Stimulated activated CD8-positive, alpha-beta memory T cell treated with anti-CD3 and anti-CD28 coated beads, Interleukin-15, amount 100 ng/mL, for 48 hours (primary cell): ENCODE results near the gene TBC1D1.

Experiments used
- DNase-seq, 2 donors: peaks; one replicate each; pipeline ENCODE4 v3.0.0-alpha.2; 2020; ENCODE audit warnings: low read depth in 2 of 2

Gene TBC1D1

DNA sequence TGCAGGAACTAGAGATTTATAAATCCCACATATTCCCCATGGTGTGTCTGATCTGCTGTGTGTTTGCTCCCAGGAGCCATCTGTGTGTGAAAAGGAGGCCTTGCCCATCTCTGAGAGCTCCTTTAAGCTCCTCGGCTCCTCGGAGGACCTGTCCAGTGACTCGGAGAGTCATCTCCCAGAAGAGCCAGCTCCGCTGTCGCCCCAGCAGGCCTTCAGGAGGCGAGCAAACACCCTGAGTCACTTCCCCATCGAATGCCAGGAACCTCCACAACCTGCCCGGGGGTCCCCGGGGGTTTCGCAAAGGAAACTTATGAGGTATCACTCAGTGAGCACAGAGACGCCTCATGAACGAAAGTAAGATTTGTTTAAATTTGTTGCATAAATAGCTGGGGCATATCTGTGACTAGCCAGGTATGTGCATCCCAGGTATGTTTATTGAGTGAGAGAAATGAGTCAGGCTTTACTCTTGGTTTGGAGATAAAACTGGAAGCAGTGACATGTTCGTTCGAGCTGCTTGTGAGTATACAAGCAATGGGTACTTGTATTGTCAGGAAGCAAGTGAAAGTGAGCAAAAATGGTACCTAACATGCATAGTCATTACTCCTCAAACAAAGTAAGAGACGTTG, 158.8 kb downstream of the TBC1D1 start:
- DNase-seq, result no peak

DNA sequence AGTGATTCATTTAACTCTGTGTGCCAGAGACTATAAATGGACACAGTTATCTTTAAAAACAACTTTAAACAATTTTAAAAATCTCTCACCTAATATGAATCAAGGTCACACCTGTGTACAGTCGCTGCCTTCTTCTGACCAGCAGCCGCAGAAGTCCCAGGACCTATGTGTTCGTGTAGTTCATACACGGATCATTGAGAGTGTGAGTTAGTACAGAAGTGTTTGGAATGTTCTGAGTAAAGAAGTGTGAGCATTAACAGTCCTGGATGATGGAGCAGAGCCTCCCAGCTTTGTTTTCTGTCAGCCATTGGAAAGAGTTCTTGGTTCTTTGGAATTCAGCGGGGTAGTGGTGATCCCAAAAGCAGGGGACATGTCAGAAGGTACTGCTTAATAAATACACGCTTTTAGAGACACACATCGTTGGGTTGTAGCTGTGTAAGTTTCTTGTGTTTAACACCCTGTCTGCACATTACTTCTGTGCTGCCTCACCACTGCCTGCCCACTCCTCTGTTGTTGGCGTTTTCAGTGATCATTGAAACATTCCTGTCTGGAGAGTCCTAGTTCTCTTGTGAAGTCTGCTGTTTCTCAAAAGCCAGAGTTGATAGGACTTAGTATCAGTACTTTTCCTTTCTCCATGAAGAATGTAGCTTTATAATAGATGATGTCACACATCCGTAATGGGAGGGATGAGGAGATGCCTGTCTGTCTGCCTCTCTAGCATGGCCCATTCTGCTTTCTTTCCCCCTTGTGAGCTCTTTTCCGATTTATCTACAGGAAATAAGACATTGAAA, 159.9 kb downstream of the TBC1D1 start:
- DNase-seq, result no peak

DNA sequence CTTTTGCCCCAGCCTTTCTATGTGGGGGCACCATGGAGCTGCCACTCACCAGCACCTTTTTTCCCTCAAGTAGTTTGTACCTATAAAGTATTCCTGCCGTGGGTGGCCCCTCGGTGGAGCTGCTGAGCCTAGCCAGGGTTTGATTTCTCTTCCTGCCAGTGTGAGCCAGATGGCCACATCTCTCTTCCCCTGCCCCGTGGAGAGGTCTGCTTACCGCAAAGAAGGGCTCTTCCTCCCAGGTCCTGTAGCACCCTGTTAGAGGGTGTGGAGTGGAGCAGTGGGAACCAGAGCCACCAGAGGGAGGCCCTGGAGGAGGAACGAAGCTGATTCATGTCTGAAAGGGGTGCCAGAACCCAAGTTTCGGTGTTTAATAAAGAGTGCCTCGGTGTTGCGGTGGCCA, 164.7 kb downstream of the TBC1D1 start:
- no peak for DNase-seq

DNA sequence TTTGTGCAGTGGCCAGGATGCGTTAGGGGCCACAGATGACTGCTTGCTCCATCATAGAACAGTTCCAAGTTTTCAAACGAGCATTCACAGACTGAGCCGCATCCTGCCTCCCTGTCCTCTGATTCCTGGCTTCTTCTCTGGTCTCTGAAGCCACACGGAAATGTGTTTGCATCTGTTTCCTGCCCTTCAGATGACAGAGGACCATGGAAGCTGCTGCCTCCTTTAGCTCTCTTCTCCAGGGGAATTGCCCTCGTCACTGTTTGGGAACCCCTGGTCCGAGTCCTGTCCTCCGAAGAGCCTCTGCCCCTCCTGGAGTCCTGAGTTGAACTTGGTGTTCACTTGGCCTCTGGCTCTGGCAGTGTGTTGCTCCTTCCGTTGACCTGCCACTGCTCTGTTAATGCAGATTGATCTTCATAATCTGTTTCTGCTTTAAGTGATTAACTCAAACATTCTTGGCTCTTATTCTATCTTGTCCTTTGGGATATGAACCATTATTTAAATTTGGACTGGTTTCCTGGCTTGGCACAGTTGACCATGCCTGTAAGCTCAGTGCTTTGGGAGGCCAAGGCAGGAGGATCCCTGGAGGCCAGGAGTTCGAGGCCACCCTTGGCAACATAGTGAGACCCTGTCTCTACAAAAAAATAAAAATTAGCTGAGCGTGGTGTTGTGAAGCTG, 165.3 kb downstream of the TBC1D1 start:
- DNase-seq, result no peak

DNA sequence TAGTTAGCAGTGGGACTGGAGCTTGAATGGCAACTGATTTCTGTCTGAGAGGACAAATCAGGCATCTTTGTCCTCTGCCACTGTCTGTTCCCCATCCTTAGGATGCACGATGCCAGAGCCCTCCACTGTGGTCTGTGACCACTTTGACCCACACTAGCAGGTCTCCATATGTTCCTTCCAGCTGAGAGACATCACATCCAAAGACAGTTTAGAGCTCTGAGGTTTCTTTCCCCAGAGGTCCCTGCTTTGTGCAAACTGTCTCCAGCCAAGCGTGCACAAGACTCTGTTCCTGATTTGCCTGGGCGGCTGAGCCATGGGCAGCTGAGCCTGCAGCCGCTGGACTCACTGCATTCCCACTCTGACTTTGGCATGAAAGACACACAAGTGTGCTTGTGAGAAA, 167.3 kb downstream of the TBC1D1 start:
- DNase-seq, result no peak

DNA sequence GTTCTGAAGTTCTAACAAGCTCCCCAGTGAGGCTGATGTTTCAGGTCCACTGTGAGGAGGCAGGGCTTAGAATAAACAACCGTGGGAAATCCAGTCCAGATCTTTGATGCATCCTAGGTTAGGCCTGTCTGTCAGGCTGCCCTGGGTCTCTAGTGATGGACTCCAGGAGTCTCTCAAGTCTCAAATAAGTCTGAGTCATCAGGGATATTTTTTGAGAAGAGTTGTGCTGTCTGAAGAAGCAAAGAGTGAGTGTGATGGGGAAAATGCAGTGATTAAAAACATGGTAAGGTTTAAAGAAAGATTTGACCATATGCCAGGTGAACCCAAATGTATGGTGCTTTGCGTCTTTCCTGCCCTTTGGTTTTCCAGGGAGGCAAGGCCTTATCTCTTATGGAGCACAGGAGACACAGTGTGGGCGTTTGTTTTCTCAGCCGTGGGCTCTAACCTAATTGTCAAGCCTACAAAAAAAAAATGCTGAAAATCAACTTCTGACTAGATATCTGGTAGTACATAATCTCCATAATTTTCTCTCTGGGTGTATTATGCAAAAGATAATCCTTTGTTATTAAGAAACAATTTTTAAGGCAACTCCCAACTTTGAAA, 170.0 kb downstream of the TBC1D1 start:
- DNase-seq, result no peak

DNA sequence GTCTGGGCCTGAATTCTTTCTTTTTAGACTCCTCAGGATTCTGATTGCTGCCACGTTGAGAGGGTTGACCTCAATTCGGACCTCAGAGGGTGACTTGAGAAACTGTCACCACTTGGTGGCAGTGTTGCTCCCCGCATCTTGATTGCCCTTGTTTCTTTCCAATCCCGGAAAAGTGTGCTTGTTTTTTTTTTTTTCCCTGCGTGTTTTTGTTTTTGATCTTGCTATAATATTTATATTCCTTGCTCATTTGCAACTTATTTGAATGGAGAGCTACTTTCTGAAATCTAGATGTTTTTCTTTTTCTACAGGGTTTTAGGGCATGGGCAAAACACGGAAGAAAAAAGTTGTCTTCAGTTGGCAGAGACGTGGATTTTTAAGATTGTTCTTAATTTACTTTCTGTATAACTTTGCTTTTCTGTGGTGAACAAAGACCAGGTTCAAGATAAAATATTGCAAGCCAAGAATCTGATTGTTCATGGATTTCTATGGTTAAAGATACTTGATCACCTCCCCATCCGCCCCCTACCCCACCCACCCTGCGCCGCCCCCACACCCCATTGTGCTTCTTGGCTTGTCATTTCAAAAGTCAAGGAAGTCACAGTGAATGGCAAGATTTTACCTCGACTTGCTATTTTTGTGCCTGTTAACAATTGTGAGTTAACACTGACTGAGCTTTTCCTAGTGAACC, 171.3 kb downstream of the TBC1D1 start:
- peak; percentile 25 to 40 for DNase-seq

DNA sequence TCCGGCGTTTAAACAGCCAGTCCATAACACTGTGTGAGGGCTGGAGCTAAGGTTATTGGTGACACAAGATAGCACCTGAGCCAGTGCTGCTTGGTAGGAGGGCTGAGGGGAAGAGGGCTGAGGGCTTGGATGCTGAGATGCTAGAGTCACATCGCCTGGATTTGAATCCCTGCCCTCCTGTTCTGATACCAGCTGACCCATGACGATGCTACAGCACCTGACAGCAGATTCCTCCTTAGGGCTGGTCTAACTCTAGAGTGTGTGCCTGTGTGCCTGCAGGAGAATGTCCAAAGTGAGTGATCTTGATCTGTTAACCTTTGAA, 171.9 kb downstream of the TBC1D1 start:
- DNase-seq, result no peak

DNA sequence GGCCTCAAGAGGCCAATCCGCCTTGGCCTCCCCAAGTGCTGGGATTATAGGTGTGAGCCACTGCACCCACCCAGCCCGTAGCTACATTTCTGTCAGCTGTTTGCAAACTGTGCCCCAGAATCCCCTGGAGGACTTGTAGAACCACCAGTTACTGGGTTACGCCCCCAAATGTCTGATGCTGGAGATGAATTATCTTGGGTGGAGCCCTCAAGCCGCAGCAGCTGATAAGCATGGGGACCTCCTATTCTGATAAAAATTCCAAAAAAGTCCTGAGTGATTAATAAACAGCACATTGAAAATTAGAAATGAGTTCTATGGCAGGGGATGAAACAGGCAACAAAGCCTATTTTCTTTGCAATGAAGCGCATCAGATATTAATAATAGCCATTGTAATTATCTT, 174.3 kb downstream of the TBC1D1 start:
- no peak for DNase-seq

DNA sequence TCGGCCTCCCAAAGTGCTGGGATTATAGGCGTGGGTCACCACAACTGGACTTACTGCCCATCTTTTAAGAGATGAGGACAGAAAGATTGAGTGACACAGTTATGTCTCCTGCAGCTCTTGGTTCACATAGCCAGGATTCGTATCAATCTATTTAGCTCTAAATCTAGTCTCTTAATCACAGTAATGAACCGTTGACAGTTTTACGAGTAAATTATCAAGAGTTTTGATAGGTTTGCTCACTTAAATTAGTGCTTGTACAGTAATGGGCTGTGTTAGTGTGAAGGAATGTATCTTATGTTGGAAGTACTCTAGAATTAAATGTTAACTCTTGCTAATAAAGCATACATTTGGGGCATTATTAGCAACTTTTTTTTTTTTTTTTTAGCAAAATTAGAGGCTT, 175.0 kb downstream of the TBC1D1 start:
- DNase-seq, result no peak

DNA sequence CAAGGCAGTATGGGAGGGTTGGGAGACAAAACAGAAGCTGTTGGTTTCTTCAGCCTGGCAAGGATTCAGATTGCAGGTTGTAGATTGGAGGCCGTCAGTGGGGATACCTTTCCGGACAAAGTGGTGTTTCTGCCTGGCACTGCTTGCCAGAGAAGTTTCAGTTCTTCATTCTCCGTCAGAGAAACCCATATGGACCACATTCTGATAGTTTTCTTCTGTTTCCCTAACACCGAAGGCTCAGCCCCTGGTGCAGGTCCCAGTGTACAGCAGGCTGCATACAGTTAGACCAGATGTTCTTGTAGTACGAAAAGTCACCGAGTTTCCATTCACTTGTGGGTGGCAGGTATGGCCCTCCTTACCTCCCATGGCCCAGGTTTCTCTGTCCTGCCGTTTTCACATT, 176.6 kb downstream of the TBC1D1 start:
- no peak for DNase-seq

DNA sequence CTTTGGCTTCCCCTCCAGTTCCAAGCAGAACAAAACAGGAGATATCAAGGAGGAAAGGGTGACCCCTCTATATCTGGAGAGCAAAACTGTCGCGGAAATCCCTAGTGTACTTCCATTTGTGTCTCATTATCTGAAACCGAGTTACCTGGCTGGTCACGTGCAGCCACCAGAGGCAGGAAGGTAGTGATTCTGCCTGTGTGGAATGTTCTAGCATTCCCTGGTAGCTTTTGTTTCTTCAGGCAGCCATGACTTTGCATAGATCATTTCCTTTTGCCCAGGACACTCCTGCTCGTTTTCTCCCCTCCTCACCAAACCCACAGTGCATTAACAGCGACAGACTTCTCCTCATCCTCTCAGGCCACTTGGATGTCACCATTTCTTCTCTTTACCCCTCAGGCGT, 177.2 kb downstream of the TBC1D1 start:
- DNase-seq, result no peak

DNA sequence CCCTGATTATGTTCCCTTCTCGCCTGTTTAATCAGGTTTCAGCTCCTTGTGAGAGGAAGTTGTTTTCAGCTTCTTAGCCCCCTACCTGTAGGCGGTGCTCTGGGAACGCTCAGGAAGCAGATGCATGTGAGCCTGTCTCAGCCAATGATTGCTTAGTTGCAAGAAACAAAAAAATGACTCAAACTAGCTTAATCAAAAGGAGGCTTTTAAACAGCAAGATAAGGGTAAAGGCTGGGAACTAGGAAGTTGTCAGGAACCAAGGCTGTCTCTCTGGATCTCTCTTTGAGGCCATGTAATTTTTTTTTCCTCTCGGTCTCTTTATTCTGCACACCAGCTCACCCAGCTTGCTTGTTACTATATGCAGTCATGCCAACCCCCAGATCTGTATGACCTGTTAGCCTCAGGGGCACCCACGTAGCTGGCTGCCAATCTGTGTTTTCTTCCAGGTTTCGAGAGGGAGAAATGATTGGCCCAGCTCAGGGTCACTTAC, 178.4 kb downstream of the TBC1D1 start:
- DNase-seq, result no peak

DNA sequence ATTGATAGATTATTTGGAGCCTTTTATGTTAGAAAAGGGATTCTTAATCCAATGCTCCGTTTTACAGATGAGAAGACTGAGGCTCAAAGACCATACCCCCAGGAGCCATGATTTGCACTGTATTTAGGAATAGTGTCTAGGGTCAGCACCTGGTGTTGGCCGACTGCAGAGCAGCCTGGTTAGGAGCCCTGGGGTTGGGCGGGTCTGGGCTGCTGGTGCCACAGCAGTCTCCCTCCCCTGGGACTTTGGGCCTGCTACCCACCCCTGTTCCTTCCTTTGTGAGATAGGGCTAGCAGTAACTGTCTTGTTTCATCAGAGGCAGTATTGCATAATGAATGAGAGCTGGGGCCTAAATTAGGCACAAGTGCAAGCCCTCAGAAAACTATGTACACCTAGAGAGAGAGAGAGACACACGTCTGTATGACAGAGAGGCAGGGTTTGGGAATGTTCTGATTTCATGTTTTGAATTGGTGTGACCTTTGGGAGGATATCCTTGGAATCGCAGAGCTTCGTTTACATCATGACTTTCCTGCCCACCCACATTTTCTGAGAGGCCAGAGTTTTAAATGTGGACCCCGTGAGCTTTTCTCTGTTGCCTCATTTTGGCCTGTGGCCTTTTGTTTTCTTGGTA, 181.0 kb downstream of the TBC1D1 start:
- DNase-seq, result no peak

DNA sequence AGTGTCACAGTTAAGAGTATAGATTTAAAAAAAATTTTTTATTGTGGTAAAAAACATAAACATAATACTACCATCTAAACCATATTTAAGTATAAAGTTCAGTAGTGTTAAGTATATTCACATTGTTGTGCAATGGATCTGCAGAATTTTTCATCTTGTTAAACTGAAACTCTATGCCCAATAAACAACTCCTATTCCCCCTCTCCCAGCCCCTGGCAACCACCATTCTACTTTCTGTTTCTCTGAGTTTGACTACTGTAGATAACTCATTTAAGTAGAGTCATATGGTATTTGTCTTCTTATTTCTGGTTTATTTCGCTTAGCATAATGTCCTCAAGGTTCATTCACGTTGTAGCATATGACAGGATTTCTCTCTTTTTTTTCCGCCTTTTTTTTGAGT, 181.7 kb downstream of the TBC1D1 start:
- no peak for DNase-seq

DNA sequence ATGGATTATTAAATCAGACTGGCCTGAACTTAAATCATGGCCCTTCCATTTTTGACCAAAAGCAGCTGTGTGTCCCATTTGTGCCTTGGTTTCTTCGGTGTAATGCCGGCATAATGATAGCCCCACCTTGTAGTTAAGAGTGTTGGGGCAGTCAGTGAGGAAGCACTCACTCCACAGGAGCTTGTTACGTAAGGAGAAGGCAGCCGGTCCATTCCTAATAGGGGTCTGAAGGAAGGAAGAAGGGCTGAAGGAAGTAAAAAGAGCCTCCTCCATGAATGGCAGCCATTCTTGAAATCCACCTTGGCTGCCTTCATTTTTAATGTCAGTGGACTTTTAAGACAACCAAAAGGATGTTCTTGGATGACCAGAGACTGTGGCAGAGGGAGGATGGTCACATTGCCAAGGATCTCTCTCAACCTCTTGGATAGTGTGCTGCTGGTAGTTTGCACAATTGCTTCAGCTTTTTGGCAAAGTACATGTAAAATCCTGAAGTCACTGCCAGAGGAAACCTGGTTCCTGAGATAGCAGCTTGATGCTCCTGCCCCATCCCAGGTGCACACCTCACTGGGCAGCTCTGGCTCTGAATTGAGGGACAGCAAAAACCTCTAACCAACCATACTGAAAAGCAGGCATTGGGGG, 182.8 kb downstream of the TBC1D1 start:
- DNase-seq, result no peak

DNA sequence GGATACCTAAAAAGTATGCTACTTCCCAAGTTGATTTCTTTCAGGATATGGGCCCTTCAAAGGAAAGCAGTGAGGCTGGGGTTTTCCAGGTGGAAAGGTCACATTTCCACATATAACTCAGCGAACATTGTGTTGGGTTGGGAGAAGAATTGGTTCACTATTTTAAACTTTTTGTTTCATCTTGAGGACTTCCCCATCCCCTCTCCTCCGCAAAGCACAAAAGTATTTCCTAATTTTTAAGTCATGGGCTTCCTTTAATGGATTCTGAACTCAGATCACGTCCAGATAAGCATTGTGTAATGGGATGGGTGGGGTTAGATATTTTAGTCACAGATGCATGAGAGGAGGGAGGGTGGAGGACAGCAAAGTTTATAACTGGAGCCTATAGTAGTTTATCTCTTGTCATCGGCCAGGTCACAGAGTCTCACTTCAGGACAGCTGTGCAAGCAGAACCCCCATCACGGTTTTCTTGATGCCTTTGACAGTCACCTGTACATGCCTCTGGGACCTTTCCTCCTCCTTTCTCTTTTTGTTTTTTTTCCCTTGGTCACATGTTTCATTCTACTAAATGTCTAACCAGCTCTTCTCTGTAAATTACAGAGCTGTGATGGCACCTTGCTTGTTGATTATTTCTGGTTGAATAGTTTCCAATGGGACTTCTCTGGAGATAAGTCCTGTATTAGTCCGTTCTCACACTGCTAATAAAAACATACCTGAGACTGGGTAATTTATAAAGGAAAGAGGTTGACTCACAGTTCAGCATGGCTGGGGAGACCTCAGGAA, 184.7 kb downstream of the TBC1D1 start:
- DNase-seq, result no peak

DNA sequence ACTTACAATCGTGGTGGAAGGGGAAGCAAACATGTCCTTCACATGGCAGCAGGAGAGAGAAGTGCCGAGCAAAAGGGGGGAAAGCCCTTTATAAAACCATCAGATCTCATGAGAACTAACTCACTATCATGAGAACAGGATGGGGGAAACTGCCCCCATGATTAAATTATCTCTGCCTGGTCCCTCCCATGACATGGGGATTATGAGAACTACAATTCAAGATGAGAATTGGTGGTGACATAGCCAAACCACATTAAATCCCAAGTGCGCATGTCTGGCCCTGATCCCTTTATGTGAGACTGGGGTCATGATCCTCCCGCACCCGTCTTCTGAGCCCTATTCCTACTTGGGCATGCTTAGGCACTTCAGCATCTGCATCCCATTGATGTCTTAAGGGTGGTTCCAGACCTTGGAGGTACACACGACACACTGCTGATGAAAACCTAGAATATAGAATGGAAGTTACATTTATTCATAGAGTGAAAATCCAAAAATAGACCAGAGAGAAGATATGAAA, 185.3 kb downstream of the TBC1D1 start:
- no peak for DNase-seq

DNA sequence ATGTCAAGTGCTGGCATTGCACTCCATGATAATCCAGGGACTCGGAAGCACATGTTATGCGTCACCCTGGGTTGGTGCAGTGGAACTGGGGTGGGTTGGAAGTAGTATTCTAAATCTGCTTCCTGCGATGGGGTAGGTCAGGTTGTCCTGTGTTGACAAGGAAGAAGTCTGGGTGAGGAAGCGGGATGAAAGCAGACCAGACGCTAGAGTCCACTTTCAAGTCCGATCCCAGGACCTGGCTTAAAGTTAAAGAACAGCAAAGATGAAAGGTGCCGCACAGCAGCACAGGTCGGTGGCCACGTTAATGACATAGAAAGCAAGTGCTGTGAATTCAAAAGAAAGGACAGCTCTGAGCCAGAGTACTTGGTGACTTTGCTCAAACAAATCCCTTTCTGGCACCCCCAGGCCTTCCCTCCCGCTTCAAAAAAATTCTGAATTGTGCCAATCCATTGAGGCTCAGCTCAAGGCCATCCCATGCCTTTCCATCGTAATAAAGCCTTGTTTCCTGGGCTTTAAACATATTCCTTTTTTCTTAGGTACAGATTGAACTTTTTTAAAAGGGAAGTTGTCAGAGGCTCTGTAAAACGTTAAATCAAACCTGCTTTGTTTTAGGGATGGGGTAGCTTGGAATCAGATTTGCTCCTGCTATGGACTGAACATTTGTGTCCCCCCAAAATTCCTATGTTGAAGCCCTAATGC, 187.1 kb downstream of the TBC1D1 start:
- DNase-seq, result no peak
